Erythroblast (primary cell): Measurements from ENCODE around the gene BCO2.

Experiments used
- GATA1 ChIP-seq: IDR thresholded peaks from 2 replicates; pipeline ENCODE4 v1.6.1; 2011; ENCODE audit warnings: low read depth, mild to moderate bottlenecking, control low read depth, low read length, moderate library complexity
- POLR2A ChIP-seq: IDR thresholded peaks from 2 replicates; pipeline ENCODE4 v1.6.1; 2011; ENCODE audit warnings: mild to moderate bottlenecking, low read length

DNA sequence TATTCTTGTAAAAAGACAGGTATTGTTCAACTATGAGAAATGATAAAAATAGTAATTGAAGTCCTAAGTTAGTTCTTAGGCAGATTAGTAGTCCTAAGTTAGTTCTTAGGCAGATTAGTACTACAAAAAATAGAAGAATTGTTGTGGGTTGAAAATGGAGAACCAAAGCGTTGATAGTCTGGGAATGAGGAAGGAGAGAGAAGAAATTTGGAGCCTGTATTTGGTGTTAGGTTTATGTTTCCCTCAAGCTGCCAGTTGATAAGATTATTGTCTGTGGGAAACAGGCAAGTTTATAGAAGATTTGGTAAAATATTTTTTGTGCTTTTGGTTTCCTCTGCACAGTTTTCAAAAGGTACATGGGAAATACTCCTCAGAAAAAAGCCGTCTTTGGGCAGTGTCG is 3.6 kb downstream of the BCO2 start:
- TF ChIP-seq POLR2A (no peak), GATA1 (no peak)
